H1 (cell line): Measurements from ENCODE around the gene C16orf89. TPM values are rescaled to one million over a fixed set of nuclear protein-coding genes. Genes with fewer than 3 reads are reported as not detected.

Experiments used
- CTCF ChIA-PET: fragments of 300-600 bp; sonication (Branson Sonifier 250); formaldehyde crosslinking; loops from one replicate; lab custom pipeline; 2021; ENCODE audit not compliant: partially characterized antibody; lab: Charles Lee
- POLR2A ChIA-PET: fragments of 300-600 bp; sonication (Branson Sonifier 250); formaldehyde crosslinking; loops from one replicate; lab custom pipeline; 2021; ENCODE audit warnings: inconsistent platforms; ENCODE audit not compliant: partially characterized antibody; lab: Charles Lee
- DNase-seq, 2 experiments: peaks; one replicate each; pipeline versions ENCODE4 v3.0.0 to v3.0.0-alpha.2; 2010 to 2022; ENCODE audit warnings: low spot score in 2 of 2, low read depth in 1 of 2, mixed read lengths in 1 of 2
- FAIRE-seq: peaks from 2 replicates; lab custom pipeline; 2011; peaks lifted over from hg19 to GRCh38; lab: Jason Lieb, UNC
- H2AFZ ChIP-seq: 2 replicates; pipeline ENCODE4 v1.8.1; 2012; ENCODE audit warnings: low read length, inconsistent platforms
- H2AK5ac ChIP-seq: 2 replicates; pipeline ENCODE4 v1.6.1; 2013; ENCODE audit warnings: low read depth, low read length
- H2BK120ac ChIP-seq: replicated peaks from 2 replicates; pipeline ENCODE3; 2013; ENCODE audit warnings: low read depth, low read length, inconsistent platforms
- H2BK12ac ChIP-seq: 2 replicates; pipeline ENCODE4 v1.6.1; 2013; ENCODE audit warnings: low read depth, low read length
- H2BK15ac ChIP-seq: 2 replicates; pipeline ENCODE4 v1.6.1; 2013; ENCODE audit warnings: low read length
- H2BK20ac ChIP-seq: 2 replicates; pipeline ENCODE4 v1.6.1; 2013; ENCODE audit warnings: low read length
- H2BK5ac ChIP-seq: 2 replicates; pipeline ENCODE4 v1.6.1; 2013; ENCODE audit warnings: low read depth, low read length
- H3K14ac ChIP-seq: 2 replicates; pipeline ENCODE4 v1.6.1; 2013; ENCODE audit warnings: inconsistent platforms; ENCODE audit not compliant: insufficient read length
- H3K18ac ChIP-seq: 2 replicates; pipeline ENCODE4 v1.6.1; 2013; ENCODE audit warnings: low read length; ENCODE audit errors: extremely low read depth
- H3K23ac ChIP-seq: 2 replicates; pipeline ENCODE4 v1.6.1; 2013; ENCODE audit warnings: inconsistent platforms; ENCODE audit not compliant: insufficient read length
- H3K23me2 ChIP-seq: 2 replicates; pipeline ENCODE4 v1.6.1; 2013; ENCODE audit warnings: low read depth, low read length
- H3K27ac ChIP-seq: 2 replicates; pipeline ENCODE4 v1.6.1; 2011; ENCODE audit warnings: low read depth, low read length, inconsistent platforms
- H3K27me3 ChIP-seq, 4 experiments: replicated peaks in 1 of 4; 1 replicate in 1 of 4; 2 replicates in 3 of 4; pipeline versions ENCODE4 v1.6.1 to v1.8.1; 2011 to 2013; ENCODE audit warnings: low read length in 3 of 4, mild to moderate bottlenecking in 3 of 4, inconsistent platforms in 2 of 4, mixed read lengths in 2 of 4, moderate library complexity in 1 of 4; ENCODE audit not compliant: control insufficient read depth in 3 of 4, insufficient read depth in 3 of 4; ENCODE audit errors: extremely low read depth in 1 of 4
- H3K36me3 ChIP-seq, 4 experiments: 2 replicates each; pipeline versions ENCODE4 v1.6.1 to v1.8.1; 2011 to 2013; ENCODE audit warnings: mild to moderate bottlenecking in 4 of 4, low read length in 3 of 4, moderate library complexity in 2 of 4, control low read depth in 1 of 4, inconsistent platforms in 1 of 4; ENCODE audit not compliant: insufficient read depth in 4 of 4, control insufficient read depth in 2 of 4
- H3K4ac ChIP-seq: replicated peaks from 2 replicates; pipeline ENCODE3; 2013; ENCODE audit warnings: low read length, low read depth, mixed read lengths, inconsistent platforms; ENCODE audit not compliant: insufficient read length
- H3K4me1 ChIP-seq, 4 experiments: replicated peaks in 1 of 4; 1 replicate in 1 of 4; 2 replicates in 3 of 4; pipeline versions ENCODE4 v1.6.1 to v1.8.1; 2011 to 2013; ENCODE audit warnings: low read length in 3 of 4, inconsistent platforms in 2 of 4, mixed read lengths in 1 of 4; ENCODE audit not compliant: insufficient read depth in 4 of 4, control insufficient read depth in 3 of 4
- H3K4me2 ChIP-seq, 2 experiments: 2 replicates each; pipeline versions ENCODE4 v1.6.1 to v1.8.1; 2011 to 2013; ENCODE audit warnings: low read depth in 2 of 2, low read length in 2 of 2, control low read depth in 1 of 2, inconsistent platforms in 1 of 2, mild to moderate bottlenecking in 1 of 2; ENCODE audit not compliant: insufficient read depth in 1 of 2
- H3K4me3 ChIP-seq, 4 experiments: fragments of 200-600, 300-600 bp in 1 of 4; sonication (generic), shearing (Covaris generic), sonication (Bioruptor Twin) in 1 of 4; 2 replicates each; pipeline versions ENCODE4 v1.5.1 to v1.8.1; 2011 to 2016; ENCODE audit warnings: low read length in 4 of 4, low read depth in 3 of 4, control low read depth in 2 of 4, inconsistent platforms in 2 of 4, mild to moderate bottlenecking in 2 of 4, mixed read lengths in 1 of 4, moderate library complexity in 1 of 4; ENCODE audit not compliant: insufficient read depth in 2 of 4; ENCODE audit errors: extremely low read depth in 1 of 4
- H3K56ac ChIP-seq: replicated peaks from 2 replicates; pipeline ENCODE3; 2013; ENCODE audit warnings: low read depth, mild to moderate bottlenecking, mixed read lengths, low read length, inconsistent platforms; ENCODE audit not compliant: insufficient read length
- H3K79me1 ChIP-seq: 2 replicates; pipeline ENCODE4 v1.6.1; 2013; ENCODE audit warnings: low read depth, low read length, control low read depth
- H3K79me2 ChIP-seq, 2 experiments: 2 replicates each; pipeline versions ENCODE4 v1.6.1 to v1.8.1; 2012 to 2013; ENCODE audit warnings: low read length in 2 of 2, mild to moderate bottlenecking in 2 of 2, inconsistent platforms in 1 of 2; ENCODE audit not compliant: insufficient read depth in 2 of 2, control insufficient read depth in 1 of 2
- H3K9ac ChIP-seq, 4 experiments: replicated peaks in 1 of 4; 1 replicate in 1 of 4; 2 replicates in 3 of 4; pipeline versions ENCODE4 v1.6.1 to v1.8.1; 2011 to 2013; ENCODE audit warnings: low read depth in 3 of 4, low read length in 3 of 4, control low read depth in 2 of 4, mild to moderate bottlenecking in 2 of 4, moderate library complexity in 2 of 4, inconsistent platforms in 1 of 4; ENCODE audit errors: extremely low read depth in 1 of 4
- H3K9me3 ChIP-seq, 2 experiments: 2 replicates each; pipeline versions ENCODE4 v1.6.1 to v1.8.1; 2012 to 2013; ENCODE audit warnings: mild to moderate bottlenecking in 2 of 2, moderate library complexity in 2 of 2, control low read depth in 1 of 2, inconsistent platforms in 1 of 2, low read depth in 1 of 2, low read length in 1 of 2, mixed read lengths in 1 of 2; ENCODE audit not compliant: insufficient read depth in 2 of 2
- H4K20me1 ChIP-seq, 2 experiments: replicated peaks in 1 of 2; 2 replicates each; pipeline versions ENCODE3 to v1.8.1; 2011 to 2013; ENCODE audit warnings: inconsistent platforms in 2 of 2, low read length in 2 of 2, mild to moderate bottlenecking in 1 of 2; ENCODE audit not compliant: insufficient read depth in 2 of 2, control insufficient read depth in 1 of 2
- H4K5ac ChIP-seq: 2 replicates; pipeline ENCODE4 v1.6.1; 2013; ENCODE audit warnings: low read length, low read depth, mixed read lengths, inconsistent platforms; ENCODE audit not compliant: insufficient read length
- H4K8ac ChIP-seq: 2 replicates; pipeline ENCODE4 v1.8.0; 2013; ENCODE audit warnings: mild to moderate bottlenecking, moderate library complexity, low read length, inconsistent platforms; ENCODE audit not compliant: insufficient read depth; ENCODE audit errors: extremely low read depth
- H4K91ac ChIP-seq: replicated peaks from 2 replicates; pipeline ENCODE3; 2013; ENCODE audit warnings: low read length, mixed read lengths, inconsistent platforms; ENCODE audit not compliant: insufficient read length
- BACH1 ChIP-seq: IDR thresholded peaks from 2 replicates; pipeline ENCODE4 v1.6.1; 2012; ENCODE audit warnings: low read length, improper control_type of control experiment
- CHD1 ChIP-seq: IDR thresholded peaks from 2 replicates; pipeline ENCODE4 v1.6.1; 2012; ENCODE audit warnings: low read depth, low read length, improper control_type of control experiment
- EP300 ChIP-seq, 2 experiments: IDR thresholded peaks; 1 replicate in 1 of 2; 2 replicates in 1 of 2; pipeline ENCODE4 v1.6.1; 2011 to 2012; ENCODE audit warnings: low read depth in 2 of 2, low read length in 2 of 2, mild to moderate bottlenecking in 2 of 2, borderline replicate concordance in 1 of 2, inconsistent platforms in 1 of 2, moderate library complexity in 1 of 2
- JUN ChIP-seq: IDR thresholded peaks from 2 replicates; pipeline ENCODE4 v1.6.1; 2011; ENCODE audit warnings: low read depth, mild to moderate bottlenecking, improper control_type of control experiment, low read length
- JUND ChIP-seq: IDR thresholded peaks from 2 replicates; pipeline ENCODE4 v1.6.1; 2011; ENCODE audit warnings: mild to moderate bottlenecking, improper control_type of control experiment, low read length
- KDM4A ChIP-seq: IDR thresholded peaks from one replicate; pipeline ENCODE4 v1.7.1; 2012; ENCODE audit warnings: low read depth, mild to moderate bottlenecking, moderate library complexity, low read length, inconsistent platforms; ENCODE audit not compliant: severe bottlenecking
- POLR2AphosphoS5 ChIP-seq: IDR thresholded peaks from 2 replicates; pipeline ENCODE4 v1.6.1; 2011; ENCODE audit warnings: low read depth, low read length
- RFX5 ChIP-seq: IDR thresholded peaks from 2 replicates; pipeline ENCODE4 v1.6.1; 2011; ENCODE audit warnings: low read depth, low read length, improper control_type of control experiment, borderline replicate concordance
- SAP30 ChIP-seq: fragments of 300-600 bp; sonication (generic); IDR thresholded peaks from 2 replicates; pipeline ENCODE4 v1.7.1; 2012; ENCODE audit warnings: low read length, moderate library complexity, mild to moderate bottlenecking, inconsistent platforms; ENCODE audit not compliant: insufficient read depth, insufficient replicate concordance
- SP4 ChIP-seq: IDR thresholded peaks from 2 replicates; pipeline ENCODE4 v1.6.1; 2012; ENCODE audit warnings: low read length, inconsistent platforms
- SUZ12 ChIP-seq: fragments of 200-600 bp; sonication (generic); IDR thresholded peaks from 2 replicates; pipeline ENCODE4 v1.6.1; 2012; ENCODE audit warnings: mild to moderate bottlenecking, inconsistent platforms, low read length, moderate library complexity, mixed read lengths
- TEAD4 ChIP-seq: IDR thresholded peaks from 2 replicates; pipeline ENCODE4 v1.6.1; 2012; ENCODE audit warnings: low read depth, low read length, inconsistent platforms, mixed read lengths
- ZNF274 ChIP-seq: IDR thresholded peaks from 2 replicates; pipeline ENCODE4 v1.7.0; 2012; ENCODE audit warnings: low read length, borderline replicate concordance; ENCODE audit errors: extremely low read depth
- WGBS, 2 experiments: shearing (Covaris generic) in 1 of 2; methylation state at CpG; one replicate each; pipeline versions ENCODE4 v1.1.6 to v1.1.7; 2013 to 2015; ENCODE audit warnings: low lambda C conversion rate in 2 of 2, mixed read lengths in 2 of 2, inconsistent platforms in 1 of 2, low coverage in 1 of 2, missing lambda C conversion rate in 1 of 2; ENCODE audit not compliant: insufficient replicate concordance in 2 of 2, insufficient coverage in 1 of 2, insufficient read length in 1 of 2; ENCODE audit errors: extremely low coverage in 1 of 2, missing lambda C conversion rate in 1 of 2; 5-methylcytosine and 5-hydroxymethylcytosine counted together
- polyA plus RNA-seq, 7 experiments: library from polyadenylated mRNA; depleted of rRNA in 3 of 7; stranded (reverse) in 5 of 7; unstranded in 2 of 7; fragments of >200 nt in 5 of 7; fragments of 200-250 nt in 2 of 7; gene quantifications; 1 replicate in 5 of 7; 2 replicates in 1 of 7; 4 replicates in 1 of 7; pipeline versions ENCODE4 v1.2.1 to v1.2.3, GENCODE V29; 2011 to 2013; ENCODE audit warnings: missing spikeins in 2 of 7, mixed read lengths in 2 of 7
- total RNA-seq: library from RNA; stranded (reverse); fragmentation: NEBNext Ultra II Directional; extraction: Animal tissue kit (Norgen Biotek cat#: 25700); gene quantifications from 2 replicates; pipeline ENCODE4 v1.2.1, GENCODE V29; 2021
- TF ChIP-seq, protein P1 (sequence below): IDR thresholded peaks from 2 replicates; pipeline ENCODE4 v1.6.1; 2012; ENCODE audit warnings: inconsistent platforms

The C16orf89 gene
- total and polyA plus RNA-seq, 2 of the 8 experiments (the other 6 are each of a cell fraction or from before 2014, with no cell fraction given) = 6.7 to 9.9 TPM

DNA sequence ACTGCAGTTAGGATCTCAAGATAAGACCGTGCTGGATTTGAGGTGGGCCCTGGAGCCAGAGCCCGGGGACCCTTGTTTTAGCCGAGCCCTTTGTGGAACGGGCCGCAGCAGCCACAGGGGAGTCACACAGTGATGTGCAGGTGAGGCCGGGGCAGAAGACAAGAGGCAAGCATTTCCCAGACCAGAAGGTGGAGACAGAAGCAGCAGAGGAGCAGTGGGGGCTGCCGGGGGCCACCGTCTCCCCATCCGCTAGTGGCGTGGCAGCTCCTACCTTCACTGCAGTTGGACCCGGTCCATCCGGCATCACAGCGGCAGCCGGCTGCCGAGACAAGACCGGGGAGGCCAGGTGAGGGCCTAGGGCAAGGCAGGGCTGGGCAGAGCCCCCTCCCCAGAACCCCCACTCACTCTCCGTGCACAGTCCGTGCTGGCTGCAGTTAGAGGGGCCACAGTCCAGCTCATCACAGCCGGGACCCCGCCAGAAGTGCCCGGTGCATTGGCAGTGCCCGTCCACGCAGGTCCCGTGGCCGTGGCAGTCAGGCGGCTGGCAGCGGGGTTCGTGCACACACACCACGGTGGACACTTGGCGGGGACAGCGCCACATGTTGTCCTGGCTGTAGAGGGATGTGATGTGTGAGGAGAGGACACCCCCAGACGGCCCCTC is 38.1 kb downstream of the C16orf89 start:
- DNase-seq = no peak
- Histone ChIP-seq H3K18ac (no peak overlapping the region), H3K14ac (no peak overlapping the region), H3K23me2 (no peaks in the 10 kb centered on the region), H3K23ac (no peak overlapping the region), H3K4me1 (peaks cover 0 to 4% (median 1%) of the 10 kb centered on the region in 4 experiments; a peak in 3 of 7 replicates), H3K4ac (no peak overlapping the region), H2BK15ac (no peak overlapping the region), H2BK5ac (no peak overlapping the region), H4K91ac (no peak overlapping the region), H2BK12ac (no peak overlapping the region), H3K27me3 (peaks cover 0 to 2% (median under 1%) of the 10 kb centered on the region in 4 experiments; a peak in 2 of 7 replicates), H3K4me3 (no peak overlapping the region), H3K4me2 (no peak overlapping the region), H3K79me1 (no peaks in the 10 kb centered on the region), H3K56ac (no peak overlapping the region), H3K79me2 (no peaks in the 10 kb centered on the region), H4K8ac (no peak overlapping the region), H2BK120ac (no peak overlapping the region), H2BK20ac (no peak overlapping the region), H4K5ac (no peak overlapping the region), H3K9ac (no peak overlapping the region), H3K36me3 (no peaks in the 10 kb centered on the region), H3K27ac (no peak overlapping the region), H3K9me3 (no peaks in the 10 kb centered on the region), H4K20me1 (no peaks in the 10 kb centered on the region), H2AK5ac (no peak overlapping the region), H2AFZ (no peak overlapping the region)
- 95% methylated on average over 32 of the region's 32 CpGs; no CpG with 5 or more reads in 1 of the 2 experiments for WGBS, 2 experiments
- CTCF ChIA-PET = interaction anchor here (1.1 to 1.3 kb wide), 2 partner anchors 13 to 14 kb away, joined by 3 read pairs; no protein-coding TSS in a partner anchor
- FAIRE-seq = no peak
- POLR2A ChIA-PET = no interaction called here
- TF ChIP-seq, protein P1, sequence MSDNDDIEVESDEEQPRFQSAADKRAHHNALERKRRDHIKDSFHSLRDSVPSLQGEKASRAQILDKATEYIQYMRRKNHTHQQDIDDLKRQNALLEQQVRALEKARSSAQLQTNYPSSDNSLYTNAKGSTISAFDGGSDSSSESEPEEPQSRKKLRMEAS = no peak
- no peak for TF ChIP-seq ZNF274
- no peak for TF ChIP-seq BACH1
- no peak for TF ChIP-seq JUND
- TF ChIP-seq CHD1 = no peak
- no peak for TF ChIP-seq SAP30
- no peak for TF ChIP-seq EP300 (IDR thresholded peaks at IDR 0.05; ENCODE audit: borderline replicate concordance in 1 of 2, low read depth in 2 of 2, low read length in 2 of 2)
- no peak for TF ChIP-seq SUZ12
- TF ChIP-seq SP4 = no peak
- TF ChIP-seq JUN = no peak
- TF ChIP-seq RFX5 = no peak
- TF ChIP-seq POLR2AphosphoS5 = no peak
- TF ChIP-seq KDM4A = no peak
- no peak for TF ChIP-seq TEAD4
